Common myeloid progenitor, CD34-positive (primary cell): ENCODE measurements around the gene SVIL.
"Not testable (repeated sequence)": the region's sequence is repeated elsewhere in the genome, so short reads cannot be mapped to it uniquely, and the experiment has no call there.

Source experiments
- CTCF ChIA-PET: fragments of 350-600 bp; sonication (Branson Sonifier 250); formaldehyde crosslinking; loops from one replicate; lab custom pipeline; 2021; ENCODE audit warnings: antibody characterized with exemption; lab: Charles Lee
- POLR2A ChIA-PET: fragments of 350-600 bp; sonication (Branson Sonifier 250); formaldehyde crosslinking; loops from one replicate; lab custom pipeline; 2021; ENCODE audit warnings: antibody characterized with exemption; lab: Charles Lee
- DNase-seq, 3 donors: peaks; one replicate each; pipeline versions ENCODE4 v3.0.0 to v3.0.0-alpha.2; 2013
- H3K27ac ChIP-seq, 2 experiments: 1 replicate in 1 of 2; 2 replicates in 1 of 2; pipeline ENCODE4 v1.7.0; 2013; ENCODE audit warnings: inconsistent platforms in 2 of 2, low read length in 2 of 2, mild to moderate bottlenecking in 2 of 2, low read depth in 1 of 2, moderate library complexity in 1 of 2; ENCODE audit not compliant: severe bottlenecking in 2 of 2, insufficient read depth in 1 of 2, poor library complexity in 1 of 2
- H3K27me3 ChIP-seq, 5 experiments: replicated peaks in 2 of 5; 1 replicate in 3 of 5; 2 replicates in 2 of 5; pipeline versions ENCODE4 v1.6.1 to v1.7.0; 2013; ENCODE audit warnings: low read length in 4 of 5, mild to moderate bottlenecking in 2 of 5, moderate library complexity in 2 of 5, inconsistent platforms in 1 of 5; ENCODE audit not compliant: insufficient read depth in 5 of 5, control insufficient read depth in 4 of 5
- H3K36me3 ChIP-seq, 4 experiments: 1 replicate in 2 of 4; 2 replicates in 2 of 4; pipeline versions ENCODE4 v1.6.1 to v1.7.0; 2013; ENCODE audit warnings: low read length in 3 of 4, control low read depth in 1 of 4, mild to moderate bottlenecking in 1 of 4; ENCODE audit not compliant: control insufficient read depth in 4 of 4, insufficient read depth in 4 of 4
- H3K4me1 ChIP-seq, 4 experiments: 1 replicate in 3 of 4; 2 replicates in 1 of 4; pipeline versions ENCODE4 v1.6.1 to v1.7.1; 2013; ENCODE audit warnings: low read length in 3 of 4, mild to moderate bottlenecking in 3 of 4, control low read depth in 1 of 4, inconsistent platforms in 1 of 4, moderate library complexity in 1 of 4; ENCODE audit not compliant: control insufficient read depth in 4 of 4, insufficient read depth in 4 of 4; ENCODE audit errors: control extremely low read depth in 1 of 4
- H3K4me3 ChIP-seq, 7 experiments: 1 replicate in 4 of 7; 2 replicates in 3 of 7; pipeline versions ENCODE4 v1.5.1 to v1.7.0; 2013; ENCODE audit warnings: mild to moderate bottlenecking in 7 of 7, low read length in 6 of 7, moderate library complexity in 6 of 7, inconsistent platforms in 2 of 7, low read depth in 2 of 7, control low read depth in 1 of 7; ENCODE audit not compliant: insufficient read depth in 4 of 7, control insufficient read depth in 1 of 7; ENCODE audit errors: extremely low read depth in 1 of 7
- H3K9me3 ChIP-seq, 5 experiments: 1 replicate in 4 of 5; 2 replicates in 1 of 5; pipeline versions ENCODE4 v1.6.1 to v1.7.1; 2013; ENCODE audit warnings: low read length in 4 of 5, mild to moderate bottlenecking in 2 of 5, inconsistent platforms in 1 of 5, low read depth in 1 of 5, moderate library complexity in 1 of 5; ENCODE audit not compliant: control insufficient read depth in 4 of 5, insufficient read depth in 2 of 5; ENCODE audit errors: control extremely low read depth in 1 of 5
- WGBS: methylation state at CpG from one replicate; pipeline ENCODE4 v1.1.5; 2013; ENCODE audit not compliant: insufficient coverage; 5-methylcytosine and 5-hydroxymethylcytosine counted together

The SVIL gene

GRCh38 chr10:29540016-29540415 is 94.8 kb downstream of the SVIL start:
- Histone ChIP-seq H3K27me3 (no peaks in the 10 kb centered on the region), H3K4me1 (peaks cover 0 to 12% (median 7%) of the 10 kb centered on the region in 4 experiments), H3K36me3 (peaks cover 0 to 7% (median 1%) of the 10 kb centered on the region in 4 experiments), H3K27ac (no peak overlapping the region), H3K4me3 (no peak overlapping the region), H3K9me3 (no peaks in the 10 kb centered on the region)
- CTCF ChIA-PET = no interaction called here
- no peak for DNase-seq
- 96% methylated on average over 5 of the region's 10 CpGs for WGBS
- POLR2A ChIA-PET = no interaction called here

- POLR2A ChIA-PET = no interaction called here
- 98% methylated on average over 6 of the region's 6 CpGs for WGBS
- CTCF ChIA-PET = no interaction called here
- H3K27ac ChIP-seq = no peak overlapping the region
- peaks cover 0 to 7% (median 1%) of the 10 kb centered on the region in 4 experiments for H3K36me3 ChIP-seq
- no peaks in the 10 kb centered on the region for H3K9me3 ChIP-seq
- peaks cover 0 to 12% (median 7%) of the 10 kb centered on the region in 4 experiments for H3K4me1 ChIP-seq
- no peak overlapping the region for H3K4me3 ChIP-seq
- DNase-seq = no peak
- no peaks in the 10 kb centered on the region for H3K27me3 ChIP-seq
These were observed 95.4 kb downstream of the SVIL start for GRCh38 chr10:29539412-29539811.

GRCh38 chr10:29537799-29538198 is 97.0 kb downstream of the SVIL start:
- DNase-seq = no peak
- Histone ChIP-seq H3K4me1 (peaks cover 0 to 12% (median 7%) of the 10 kb centered on the region in 4 experiments), H3K27ac (no peak overlapping the region), H3K9me3 (no peaks in the 10 kb centered on the region), H3K27me3 (no peaks in the 10 kb centered on the region), H3K4me3 (no peak overlapping the region), H3K36me3 (peaks cover 0 to 8% (median 1%) of the 10 kb centered on the region in 4 experiments)
- ChIA-PET CTCF (no interaction called here), POLR2A (no interaction called here)
- WGBS = 100% methylated on average over 3 of the region's 7 CpGs

GRCh38 chr10:29536691-29537090 is 98.1 kb downstream of the SVIL start:
- DNase-seq, H3K27me3 ChIP-seq, H3K9me3 ChIP-seq, H3K4me3 ChIP-seq, POLR2A ChIA-PET, H3K27ac ChIP-seq: not testable (repeated sequence)
- Histone ChIP-seq H3K36me3 (peaks cover 0 to 19% (median 1%) of the 10 kb centered on the region in 4 experiments), H3K4me1 (peaks cover 0 to 12% (median 7%) of the 10 kb centered on the region in 4 experiments)
- WGBS = 100% methylated on average over 3 of the region's 8 CpGs
- CTCF ChIA-PET = interaction anchor here (0.7 kb wide), 1 partner anchor 21 kb away, joined by 3 read pairs; no protein-coding TSS in a partner anchor

- H3K4me3 ChIP-seq = peak overlapping the region in 1 of 7 experiments; percentile 25
- H3K27ac ChIP-seq = no peak overlapping the region
- WGBS = 9% methylated on average over 4 of the region's 7 CpGs
These were observed 98.9 kb downstream of the SVIL start for GRCh38 chr10:29535778-29536453.

GRCh38 chr10:29535012-29535777 is 99.6 kb downstream of the SVIL start:
- no peak overlapping the region for H3K27ac ChIP-seq

More at GRCh38 chr10:29535778-29536453, 98.9 kb downstream of the SVIL start:
- Histone ChIP-seq H3K27me3 (no peaks in the 10 kb centered on the region), H3K9me3 (no peaks in the 10 kb centered on the region), H3K4me1 (peaks cover 0 to 12% (median 7%) of the 10 kb centered on the region in 4 experiments), H3K36me3 (peaks cover 0 to 20% (median 0%) of the 10 kb centered on the region in 4 experiments)
- ChIA-PET POLR2A (no interaction called here), CTCF (interaction anchor here (0.6 to 3.9 kb wide), 6 partner anchors 8 to 308 kb away, joined by 3 to 22 read pairs (median 4); no protein-coding TSS in a partner anchor)
- DNase-seq = peak in 1 of 3 donors; percentile 22

More at GRCh38 chr10:29535012-29535777, 99.6 kb downstream of the SVIL start:
- H3K4me3 ChIP-seq = peak overlapping the region in 1 of 7 experiments; percentile 25
- peak in 2 of 3 donors; percentile 22 to 33 for DNase-seq
- H3K4me1 ChIP-seq = peaks cover 0 to 12% (median 7%) of the 10 kb centered on the region in 4 experiments
- CTCF ChIA-PET = interaction anchor here (0.6 to 3.9 kb wide), 5 partner anchors 10 to 308 kb away, joined by 3 to 22 read pairs (median 4); no protein-coding TSS in a partner anchor
- H3K36me3 ChIP-seq = peaks cover 0 to 22% (median 0%) of the 10 kb centered on the region in 4 experiments
- POLR2A ChIA-PET = no interaction called here
- H3K9me3 ChIP-seq = no peaks in the 10 kb centered on the region
- 57% methylated on average over 7 of the region's 11 CpGs for WGBS
- H3K27me3 ChIP-seq = no peaks in the 10 kb centered on the region
